Erythroblast (primary cell): ENCODE results near the gene MSLN.

Experiments
- GATA1 ChIP-seq: IDR thresholded peaks from 2 replicates; pipeline ENCODE4 v1.6.1; 2011; ENCODE audit warnings: low read depth, mild to moderate bottlenecking, control low read depth, low read length, moderate library complexity
- POLR2A ChIP-seq: IDR thresholded peaks from 2 replicates; pipeline ENCODE4 v1.6.1; 2011; ENCODE audit warnings: mild to moderate bottlenecking, low read length

DNA sequence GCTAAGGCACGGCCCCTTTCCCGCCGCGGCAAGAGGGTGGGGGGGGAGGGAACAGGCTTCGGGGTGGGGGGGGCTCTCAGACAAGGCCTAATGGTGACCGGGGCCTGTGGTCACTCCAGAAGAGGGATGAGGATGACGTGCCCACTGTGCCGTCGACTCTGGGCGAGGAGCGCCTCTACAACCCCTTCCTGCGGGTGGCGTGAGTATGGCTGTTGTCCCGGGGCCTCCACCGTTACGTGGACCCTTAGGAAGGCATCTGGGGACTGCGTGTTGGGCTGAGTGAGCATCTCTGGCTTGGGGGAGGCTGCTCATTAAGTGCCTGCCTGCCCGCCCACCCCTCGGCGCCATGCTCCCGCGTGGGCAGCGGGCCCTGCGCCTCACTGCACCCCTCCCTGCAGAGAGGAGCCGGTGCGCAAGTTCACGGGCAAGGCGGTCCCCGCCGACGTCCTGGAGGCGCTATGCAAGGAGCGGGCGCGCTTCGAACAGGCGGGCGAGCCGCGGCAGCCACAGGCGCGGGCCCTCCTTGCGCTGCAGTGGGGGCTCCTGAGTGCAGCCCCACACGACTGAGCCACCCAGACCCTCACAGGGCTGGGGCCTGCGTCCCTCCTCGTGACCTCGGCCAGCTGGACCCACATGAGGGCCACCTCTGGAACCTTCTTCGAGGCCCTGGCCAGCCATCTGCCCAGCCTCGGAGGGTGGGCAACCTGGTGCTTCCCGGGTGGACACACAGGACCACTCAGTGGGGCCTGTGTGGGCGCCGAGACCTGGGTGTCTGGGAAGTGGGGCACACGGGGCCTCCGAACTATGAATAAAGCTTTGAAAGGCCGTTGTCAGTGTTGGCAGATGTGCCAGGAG is 31.4 kb upstream of the MSLN start:
- TF ChIP-seq POLR2A (no peak), GATA1 (no peak)
